NCI-H2029 treated with DMSO at 0.1 percent for 48 hours (cell line): ENCODE measurements around the gene RETREG3.
A peak's percentile ranks its signal among the peaks of the same experiment; 100 is the strongest.
"Not testable (repeated sequence)": the region's sequence is repeated elsewhere in the genome, so short reads cannot be mapped to it uniquely, and the experiment has no call there.

Experiments used
- DNase-seq: peaks from one replicate; lab custom pipeline; 2025; lab: John Stamatoyannopoulos, UW

Gene RETREG3

DNA sequence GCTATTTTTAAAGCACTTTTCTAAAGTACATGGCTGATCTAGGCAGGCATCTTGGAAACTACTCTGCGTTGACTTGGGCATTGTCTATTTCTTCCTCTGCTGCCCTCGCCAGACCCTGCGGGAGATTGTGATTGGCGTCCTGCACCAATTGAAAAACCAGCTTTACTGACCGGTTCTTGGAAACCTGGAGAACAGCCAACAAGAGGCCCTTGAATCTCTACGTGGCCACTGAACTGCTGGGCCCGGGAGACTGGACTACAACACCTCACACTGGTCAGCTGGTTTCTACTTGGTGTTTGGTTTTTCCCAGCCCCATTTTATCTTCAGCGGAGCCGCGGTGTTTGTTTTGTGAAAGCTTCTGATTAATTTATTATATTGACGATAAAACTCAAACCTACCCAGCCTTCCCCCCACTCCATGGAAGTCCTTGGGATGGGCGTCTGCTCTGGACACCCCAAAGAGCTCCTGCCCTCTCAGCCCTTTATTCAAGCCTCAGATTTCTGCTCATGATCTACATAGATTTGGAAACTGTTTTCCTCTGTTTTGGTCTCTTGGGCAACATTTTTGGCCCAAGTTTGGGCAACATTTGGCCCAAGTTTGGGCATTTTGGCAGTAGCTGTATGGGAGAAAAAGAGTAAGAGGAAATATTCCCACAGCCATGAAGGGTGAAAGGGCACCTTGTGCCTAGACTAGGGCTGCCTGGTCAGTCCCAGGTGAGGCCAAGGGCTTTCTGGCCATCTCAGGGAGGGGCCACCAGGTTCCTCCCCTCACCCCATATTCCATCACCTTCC is 37.5 kb downstream of the RETREG3 start:
- DNase-seq, result no peak

DNA sequence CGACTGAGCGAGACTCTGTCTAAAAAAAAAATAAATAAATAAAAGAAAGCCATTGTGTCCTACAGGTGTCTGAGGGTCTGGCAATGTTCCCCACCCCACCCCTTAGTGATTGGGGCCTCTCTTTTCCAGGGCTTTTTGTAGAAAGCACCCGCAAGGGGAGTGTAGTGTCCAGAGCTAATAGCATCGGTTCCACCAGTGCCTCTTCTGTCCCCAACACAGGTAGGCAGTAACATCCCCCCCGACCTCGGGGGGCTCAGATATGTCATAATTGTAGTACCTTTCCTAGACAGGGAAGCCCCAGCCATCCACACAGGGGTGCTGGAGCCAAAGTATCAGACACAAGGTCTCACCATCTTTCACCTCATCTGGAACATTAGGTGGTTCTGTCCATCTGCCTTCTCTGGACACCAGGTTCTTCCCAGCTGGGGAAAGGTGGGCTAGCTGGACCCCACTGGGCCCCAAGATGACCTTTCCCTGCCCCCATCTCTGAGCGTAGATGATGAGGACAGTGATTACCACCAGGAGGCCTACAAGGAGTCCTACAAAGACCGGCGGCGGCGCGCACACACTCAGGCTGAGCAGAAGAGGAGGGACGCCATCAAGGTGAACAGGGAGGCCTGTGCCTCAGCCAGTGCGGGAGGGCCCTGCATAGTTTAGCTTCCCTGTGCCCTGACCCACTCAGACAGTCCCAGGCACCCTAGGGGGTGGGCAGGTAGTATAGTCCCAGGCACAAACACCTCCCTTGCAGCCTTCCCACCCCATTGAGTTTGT is 40.6 kb downstream of the RETREG3 start:
- no peak for DNase-seq

DNA sequence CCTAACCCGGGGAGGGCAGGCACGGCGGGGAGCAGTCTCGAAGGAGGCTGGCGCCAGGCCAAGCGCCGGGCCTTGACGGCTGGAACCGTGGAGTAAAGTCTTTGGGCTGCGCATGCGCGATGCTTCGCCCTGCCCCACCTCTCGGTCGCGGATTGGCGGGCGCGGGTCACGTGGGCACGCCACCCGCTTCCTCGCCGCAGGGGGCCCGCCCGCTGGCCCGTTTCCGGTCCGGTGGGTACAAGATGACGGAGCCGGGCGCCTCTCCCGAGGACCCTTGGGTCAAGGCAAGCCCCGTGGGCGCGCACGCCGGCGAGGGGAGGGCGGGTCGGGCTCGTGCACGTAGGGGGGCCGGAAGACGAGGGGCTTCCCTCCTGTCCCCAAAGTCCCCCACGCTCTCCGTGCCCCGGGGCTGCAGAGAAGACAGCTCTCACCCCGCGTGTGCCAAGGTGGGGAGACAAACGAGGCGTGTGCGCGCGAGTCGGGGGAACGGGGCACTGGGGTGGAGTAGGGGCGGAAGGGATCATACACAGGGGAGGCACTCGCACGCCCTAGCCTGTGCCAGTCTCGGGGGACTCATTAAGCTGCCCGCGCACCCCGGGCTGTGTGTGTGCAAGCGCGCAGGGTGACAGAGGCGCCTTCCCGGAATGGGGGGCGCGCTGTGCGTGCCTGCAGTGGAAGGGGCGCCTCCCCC is 42.1 kb downstream of the RETREG3 start, which contains the start of gene MLX:
Gene MLX, plus strand, starts transcription at position 218 of the 691 bp plus-strand sequence. Its CDS starts 25 bp downstream, at position 243.
- DNase-seq, result peak; percentile 67

DNA sequence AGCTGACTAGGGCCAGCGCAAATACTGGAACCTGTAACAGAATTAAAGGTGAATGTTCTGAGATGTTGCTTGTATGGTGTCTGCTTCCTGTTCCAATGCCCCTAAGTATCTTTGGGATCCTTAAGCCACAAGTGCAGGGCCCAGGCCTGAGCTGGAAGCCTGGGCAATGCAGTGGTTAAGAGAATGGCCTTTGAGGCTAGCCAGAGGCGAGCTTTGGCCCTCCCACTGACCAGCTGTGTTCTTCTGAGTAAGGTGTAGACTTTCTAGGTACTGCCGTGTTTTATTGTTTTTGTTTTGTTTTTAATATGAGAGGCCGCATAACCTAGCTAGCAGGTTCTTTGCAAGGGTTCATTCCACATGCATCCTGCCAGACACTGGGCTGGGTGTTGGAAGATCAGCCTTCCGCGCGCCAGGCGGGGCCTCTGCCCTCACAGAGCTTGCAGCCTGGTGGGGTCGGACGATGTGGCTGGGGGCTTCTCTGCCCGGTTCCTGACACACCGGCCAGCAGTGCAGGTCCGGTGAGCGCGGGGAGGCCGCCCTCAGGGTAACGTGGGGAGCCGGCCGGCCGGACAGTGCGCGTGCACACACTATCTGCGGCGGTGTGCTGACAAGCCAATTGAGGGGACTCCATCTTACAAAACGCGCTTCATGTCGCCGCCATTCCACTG is 42.8 kb downstream of the RETREG3 start:
- DNase-seq, result no peak

DNA sequence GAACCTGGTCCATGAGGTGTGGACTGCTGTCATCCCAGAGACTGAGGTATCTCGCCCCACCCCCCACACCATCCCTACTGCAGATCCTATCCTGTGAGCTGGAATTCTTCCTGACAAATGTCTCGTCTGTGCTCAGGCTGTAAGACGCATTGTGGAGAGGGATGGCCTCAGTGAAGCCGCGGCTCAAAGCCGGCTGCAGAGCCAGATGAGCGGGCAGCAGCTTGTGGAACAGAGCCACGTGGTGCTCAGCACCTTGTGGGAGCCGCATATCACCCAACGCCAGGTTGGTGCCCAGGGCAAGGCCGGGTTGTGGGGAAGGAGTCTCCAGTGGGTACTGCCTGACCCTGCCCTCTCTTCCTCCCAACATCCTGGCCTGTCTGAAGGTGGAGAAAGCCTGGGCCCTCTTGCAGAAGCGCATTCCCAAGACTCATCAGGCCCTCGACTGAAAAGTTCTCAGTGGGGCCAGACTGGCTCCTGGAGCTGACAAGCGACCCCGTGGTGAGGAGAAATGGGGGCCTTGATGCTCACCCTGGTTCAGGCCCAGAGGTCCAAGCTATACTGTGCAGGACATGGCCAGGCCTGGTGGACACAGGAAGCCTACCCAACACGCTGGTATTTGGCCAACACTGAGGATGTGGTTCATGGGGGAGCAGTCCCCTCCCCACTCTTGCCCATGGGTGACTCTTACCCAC is 43.5 kb downstream of the RETREG3 start:
- DNase-seq, result no peak

DNA sequence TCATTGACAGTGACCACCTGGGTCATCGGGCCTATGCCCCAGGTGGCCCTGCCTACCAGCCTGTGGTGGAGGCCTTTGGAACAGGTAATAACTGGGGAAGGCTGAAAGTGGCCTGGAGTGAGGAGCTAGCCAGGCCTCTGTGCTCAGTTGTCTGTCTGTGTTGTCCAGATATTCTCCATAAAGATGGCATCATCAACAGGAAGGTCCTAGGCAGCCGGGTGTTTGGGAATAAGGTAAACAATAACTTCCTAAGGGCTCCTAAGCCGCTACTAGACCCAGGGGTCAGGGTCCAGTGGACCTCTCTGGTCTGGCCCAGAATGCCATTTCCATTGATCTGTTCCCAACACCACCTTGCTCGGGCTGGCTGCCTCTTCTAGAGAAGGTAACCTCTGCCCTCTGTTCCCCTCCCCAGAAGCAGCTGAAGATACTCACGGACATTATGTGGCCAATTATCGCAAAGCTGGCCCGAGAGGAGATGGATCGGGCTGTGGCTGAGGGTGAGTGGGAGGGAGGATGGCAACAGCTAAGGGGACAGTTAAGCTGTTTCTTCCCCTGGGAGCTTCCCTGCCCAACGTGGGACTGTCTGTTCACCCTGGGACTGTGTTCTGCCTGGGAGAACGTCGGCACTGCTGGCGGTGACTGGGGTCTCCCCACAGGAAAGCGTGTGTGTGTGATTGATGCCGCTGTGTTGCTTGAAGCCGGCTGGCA is 44.2 kb downstream of the RETREG3 start:
- DNase-seq, result no peak

DNA sequence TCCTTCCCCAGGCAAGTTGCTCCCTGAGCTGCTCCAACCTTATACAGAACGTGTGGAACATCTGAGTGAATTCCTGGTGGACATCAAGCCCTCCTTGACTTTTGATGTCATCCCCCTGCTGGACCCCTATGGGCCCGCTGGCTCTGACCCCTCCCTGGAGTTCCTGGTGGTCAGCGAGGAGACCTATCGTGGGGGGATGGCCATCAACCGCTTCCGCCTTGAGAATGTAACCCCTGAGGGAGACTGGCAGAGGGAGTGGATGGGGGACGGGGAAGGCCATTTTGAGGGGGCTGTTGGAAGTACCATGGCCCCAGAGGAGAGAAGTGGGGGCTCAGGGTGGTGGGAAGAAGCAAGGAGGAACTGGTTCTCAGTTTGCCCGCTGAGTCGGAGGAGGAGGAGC is 45.2 kb downstream of the RETREG3 start:
- no peak for DNase-seq

DNA sequence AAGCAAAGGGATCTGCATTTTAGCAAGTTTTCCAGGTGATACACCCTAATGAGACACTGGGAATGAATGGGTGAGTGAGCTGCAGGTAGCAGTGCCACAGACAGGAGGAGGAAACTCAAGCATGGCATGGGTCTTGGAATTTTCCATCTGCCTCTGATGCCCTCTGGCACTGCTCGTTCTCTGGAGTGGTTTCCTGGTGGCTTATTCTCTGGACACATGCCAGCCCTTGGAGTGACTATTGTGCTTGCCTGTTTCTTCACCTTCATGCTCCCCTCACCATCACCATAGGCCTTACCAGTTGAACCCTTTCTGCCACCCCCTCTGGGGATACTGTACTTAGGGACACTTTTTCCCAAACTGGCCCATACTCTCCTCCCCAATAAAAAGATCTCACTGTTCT is 45.6 kb downstream of the RETREG3 start:
- DNase-seq, result peak; percentile 66

DNA sequence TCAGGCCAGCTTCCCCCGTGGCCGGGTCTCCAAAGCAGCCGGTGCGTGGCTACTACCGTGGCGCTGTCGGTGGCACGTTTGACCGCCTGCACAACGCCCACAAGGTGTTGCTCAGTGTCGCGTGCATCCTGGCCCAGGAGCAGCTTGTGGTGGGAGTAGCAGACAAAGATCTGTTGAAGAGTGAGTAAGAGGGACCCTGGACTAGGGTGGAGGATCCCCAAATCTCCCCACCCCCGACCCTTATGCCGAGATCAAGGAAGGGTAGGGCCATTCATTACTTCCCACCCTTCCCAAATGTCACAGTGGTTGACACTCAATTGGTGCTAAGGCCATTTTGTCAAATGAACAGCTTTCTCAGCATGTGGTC is 46.0 kb downstream of the RETREG3 start:
- DNase-seq, result no peak

DNA sequence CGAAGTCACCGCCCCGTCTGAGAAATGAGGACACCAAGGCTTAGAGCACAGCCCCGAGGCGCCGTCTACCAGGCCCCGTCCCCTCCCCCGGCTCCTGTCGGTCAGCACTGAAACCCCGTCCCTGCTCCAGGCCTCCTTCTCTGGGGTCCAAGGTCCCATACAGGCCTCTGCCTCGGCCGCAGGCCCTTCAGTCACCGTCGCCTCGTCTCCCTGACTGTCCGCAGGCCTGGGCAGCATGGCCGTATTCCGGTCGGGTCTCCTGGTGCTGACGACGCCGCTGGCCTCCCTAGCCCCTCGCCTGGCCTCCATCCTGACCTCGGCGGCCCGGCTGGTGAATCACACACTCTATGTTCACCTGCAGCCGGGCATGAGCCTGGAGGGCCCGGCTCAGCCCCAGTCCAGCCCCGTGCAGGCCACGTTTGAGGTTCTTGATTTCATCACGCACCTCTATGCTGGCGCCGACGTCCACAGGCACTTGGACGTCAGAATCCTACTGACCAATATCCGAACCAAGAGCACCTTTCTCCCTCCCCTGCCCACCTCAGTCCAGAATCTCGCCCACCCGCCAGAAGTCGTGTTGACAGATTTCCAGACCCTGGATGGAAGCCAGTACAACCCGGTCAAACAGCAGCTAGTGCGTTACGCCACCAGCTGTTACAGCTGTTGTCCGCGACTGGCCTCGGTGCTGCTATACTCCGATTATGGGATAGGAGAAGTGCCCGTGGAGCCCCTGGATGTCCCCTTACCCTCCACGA is 46.6 kb downstream of the RETREG3 start:
- DNase-seq, result no peak

DNA sequence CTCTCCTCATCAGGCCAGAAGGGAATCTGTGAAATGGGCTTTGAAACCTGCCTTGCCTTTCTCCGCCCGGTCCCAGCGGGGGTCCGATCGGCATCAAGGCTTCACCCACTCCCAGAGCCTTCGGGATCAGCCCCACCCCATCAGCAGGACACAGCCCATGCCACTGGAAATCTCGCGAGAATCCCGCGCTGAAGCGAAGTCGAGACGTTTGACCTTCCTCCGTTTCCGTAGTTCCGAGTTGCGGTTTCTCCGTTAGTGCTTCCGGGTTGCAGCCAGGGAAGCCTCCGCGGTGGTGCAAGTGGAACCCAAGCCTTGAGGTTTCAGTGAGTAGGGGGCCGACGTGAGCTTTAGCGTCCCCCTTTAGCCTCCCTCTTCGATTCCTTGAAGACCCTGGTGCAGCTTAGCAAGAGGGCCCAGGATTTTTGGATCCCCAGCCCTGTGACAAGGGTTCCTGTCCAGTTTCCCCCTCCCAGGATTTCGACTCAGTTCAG is 47.2 kb downstream of the RETREG3 start, which contains the start of gene COASY:
Gene COASY, plus strand, starts transcription at position 252 of the 491 bp plus-strand sequence. CDS start 475 bp downstream, outside the sequence.
- peak; percentile 79 for DNase-seq

DNA sequence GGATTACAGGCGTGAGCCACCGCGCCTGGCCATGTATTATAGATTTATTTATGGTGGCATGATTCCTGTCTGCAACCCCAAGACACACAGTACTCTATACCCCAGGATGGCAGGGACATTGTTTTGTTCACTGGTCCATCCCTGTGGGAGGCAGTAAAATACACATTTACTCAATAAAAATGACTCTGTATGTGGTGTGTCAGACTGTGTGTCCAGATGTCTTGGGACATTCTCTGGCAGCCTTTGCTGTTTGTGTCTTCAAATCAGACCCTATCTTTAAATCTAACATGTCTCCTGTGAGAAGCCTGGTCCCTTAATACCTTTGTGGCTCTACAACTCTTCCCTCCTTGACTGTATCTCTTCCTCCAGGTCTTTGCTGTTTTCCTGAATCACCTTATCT is 48.9 kb downstream of the RETREG3 start:
- DNase-seq, result no peak

DNA sequence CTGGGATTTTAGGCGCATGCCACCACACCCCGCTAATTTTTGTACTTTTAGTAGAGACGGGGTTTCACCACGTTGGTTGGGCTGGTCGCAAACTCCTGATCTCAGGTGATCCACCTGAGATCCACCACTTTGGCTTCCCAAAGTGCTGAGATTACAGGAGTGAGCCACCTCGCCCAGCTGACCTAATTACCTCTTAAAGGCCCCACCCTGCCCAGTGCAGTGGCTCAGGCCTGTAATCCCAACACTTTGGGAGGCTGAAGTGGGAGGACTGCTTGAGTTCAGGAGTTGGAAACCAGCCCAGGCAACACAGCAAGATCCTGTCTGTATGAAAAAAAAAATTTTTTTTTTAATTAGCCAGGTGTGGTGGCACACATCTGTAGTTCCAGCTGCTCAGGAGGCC is 50.1 kb downstream of the RETREG3 start:
- peak; percentile 12 for DNase-seq

DNA sequence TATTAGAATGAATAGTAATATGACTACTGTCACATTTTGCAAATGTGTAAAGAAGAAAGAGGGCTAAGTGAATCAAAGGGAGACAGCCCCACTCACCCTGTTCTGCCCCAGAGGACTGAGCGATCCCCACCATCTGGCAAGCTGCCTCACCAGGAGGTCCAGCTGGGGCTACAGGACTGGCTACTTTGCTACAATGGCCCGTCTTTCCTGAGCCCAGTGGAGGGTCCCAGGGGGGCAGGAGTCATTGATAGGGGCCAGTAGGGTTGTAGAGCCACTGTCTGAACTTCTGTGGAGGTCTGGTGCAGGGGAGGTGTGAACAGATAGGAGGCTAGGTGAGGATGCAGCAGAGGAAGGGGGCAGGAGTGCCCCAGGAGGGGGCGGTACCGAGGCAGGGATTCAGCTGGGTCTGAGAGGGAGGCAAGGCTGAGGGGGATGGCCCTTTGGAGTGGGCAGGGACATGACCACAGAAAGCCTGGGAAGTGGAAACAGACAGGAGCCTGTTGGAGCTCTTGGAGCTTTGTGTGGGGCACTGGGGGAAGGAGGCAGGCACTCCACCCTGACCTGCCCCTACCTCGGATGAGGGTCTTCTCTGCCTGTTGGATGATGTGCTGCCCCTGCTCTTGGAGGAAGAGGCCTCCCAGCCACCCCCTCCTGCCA is 53.1 kb downstream of the RETREG3 start:
- DNase-seq, result not testable (repeated sequence)

DNA sequence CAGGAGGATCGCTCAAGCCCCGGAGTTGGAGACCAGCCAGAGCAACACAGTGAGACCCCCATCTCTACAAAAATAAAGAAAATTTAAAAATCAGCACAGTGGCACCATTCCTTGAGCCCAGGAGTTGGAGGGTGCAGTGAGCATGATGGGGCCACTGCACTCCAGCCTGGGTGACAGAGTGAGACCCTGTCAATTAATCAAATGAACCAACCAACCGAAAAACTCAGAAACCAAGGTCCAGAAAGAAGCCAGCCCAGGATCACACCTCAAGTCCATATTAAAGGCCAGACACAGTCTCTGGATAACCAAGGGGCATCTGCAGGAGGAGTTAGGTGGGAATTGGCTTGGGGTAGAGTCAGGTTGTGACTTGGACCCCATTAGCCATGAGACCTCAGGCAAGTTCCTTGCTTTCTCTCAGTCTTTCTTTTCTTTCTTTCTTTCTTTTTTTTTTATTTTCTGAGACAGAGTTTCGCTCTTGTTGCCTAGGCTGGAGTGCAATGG is 54.0 kb downstream of the RETREG3 start:
- DNase-seq, result no peak

DNA sequence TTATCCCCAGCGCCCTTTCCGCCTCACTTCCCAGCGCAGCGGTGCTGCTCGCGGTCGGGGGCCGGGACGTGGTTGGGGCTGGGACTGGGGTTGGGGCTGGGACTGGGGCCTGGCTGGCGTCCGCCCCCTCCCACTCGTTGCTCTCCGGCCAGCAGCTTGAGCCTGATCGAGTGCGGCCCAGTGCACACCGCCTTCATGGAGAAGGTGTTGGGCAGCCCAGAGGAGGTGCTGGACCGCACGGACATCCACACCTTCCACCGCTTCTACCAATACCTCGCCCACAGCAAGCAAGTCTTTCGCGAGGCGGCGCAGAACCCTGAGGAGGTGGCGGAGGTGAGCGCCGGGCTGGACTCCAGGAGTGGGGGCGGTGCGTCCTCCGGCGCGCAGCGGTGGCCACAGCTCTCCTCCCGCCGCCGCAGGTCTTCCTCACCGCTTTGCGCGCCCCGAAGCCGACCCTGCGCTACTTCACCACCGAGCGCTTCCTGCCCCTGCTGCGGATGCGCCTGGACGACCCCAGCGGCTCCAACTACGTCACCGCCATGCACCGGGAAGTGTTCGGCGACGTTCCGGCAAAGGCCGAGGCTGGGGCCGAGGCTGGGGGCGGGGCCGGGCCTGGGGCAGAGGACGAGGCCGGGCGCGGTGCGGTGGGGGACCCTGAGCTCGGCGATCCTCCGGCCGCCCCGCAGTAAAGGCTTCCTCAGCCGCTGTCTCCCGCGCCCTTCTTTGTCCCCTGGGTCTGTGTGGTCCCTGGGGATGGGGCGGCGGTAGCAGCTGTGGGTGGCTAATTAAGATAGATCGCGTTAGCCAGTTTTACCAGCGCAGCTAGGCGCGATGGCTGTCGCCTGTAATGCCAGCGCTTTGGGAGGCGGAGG is 54.7 kb downstream of the RETREG3 start:
- DNase-seq, result no peak

DNA sequence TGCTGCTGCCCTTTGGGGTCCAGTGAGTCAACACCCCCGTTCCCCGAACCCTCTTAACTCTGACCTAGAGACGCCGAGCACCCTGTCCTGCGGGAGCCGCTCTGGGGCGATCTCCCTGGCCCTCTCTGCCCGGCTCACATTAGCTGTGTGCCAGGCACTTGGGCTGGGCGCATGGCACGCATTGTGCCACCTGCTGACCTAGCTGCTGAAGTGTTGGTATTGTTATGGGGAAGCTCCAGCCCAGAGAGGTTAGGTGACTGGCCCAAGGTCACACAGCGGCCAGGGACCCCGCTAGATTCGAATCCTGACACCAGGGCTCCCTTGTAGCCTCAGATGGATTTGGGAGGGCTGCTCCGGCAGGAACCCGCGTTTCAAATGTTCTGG is 55.3 kb downstream of the RETREG3 start:
- no peak for DNase-seq

DNA sequence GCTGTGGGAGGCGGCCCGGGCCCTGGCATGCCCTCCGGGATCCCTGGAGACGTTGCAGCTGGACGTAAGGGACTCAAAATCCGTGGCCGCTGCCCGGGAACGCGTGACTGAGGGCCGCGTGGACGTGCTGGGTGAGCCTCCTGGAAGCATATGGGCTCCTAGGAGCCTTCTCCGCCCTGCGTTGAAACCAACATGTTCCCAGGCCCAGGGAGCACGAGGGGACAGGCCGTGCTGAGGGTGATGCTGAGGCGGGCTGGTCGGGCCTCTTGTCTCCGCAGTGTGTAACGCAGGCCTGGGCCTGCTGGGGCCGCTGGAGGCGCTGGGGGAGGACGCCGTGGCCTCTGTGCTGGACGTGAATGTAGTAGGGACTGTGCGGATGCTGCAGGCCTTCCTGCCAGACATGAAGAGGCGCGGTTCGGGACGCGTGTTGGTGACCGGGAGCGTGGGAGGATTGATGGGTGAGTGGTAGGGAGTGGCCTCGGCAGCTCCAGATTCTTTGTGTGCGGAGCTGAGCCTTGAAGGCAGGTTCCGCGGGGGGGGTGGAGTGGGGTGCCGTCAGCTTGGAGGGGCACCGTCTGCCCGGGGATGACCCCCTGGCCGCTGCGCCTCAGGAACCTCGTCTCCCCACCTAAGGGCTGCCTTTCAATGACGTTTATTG is 55.9 kb downstream of the RETREG3 start:
- DNase-seq, result no peak
